ENCODE data around the gene SELENOH.

DNA sequence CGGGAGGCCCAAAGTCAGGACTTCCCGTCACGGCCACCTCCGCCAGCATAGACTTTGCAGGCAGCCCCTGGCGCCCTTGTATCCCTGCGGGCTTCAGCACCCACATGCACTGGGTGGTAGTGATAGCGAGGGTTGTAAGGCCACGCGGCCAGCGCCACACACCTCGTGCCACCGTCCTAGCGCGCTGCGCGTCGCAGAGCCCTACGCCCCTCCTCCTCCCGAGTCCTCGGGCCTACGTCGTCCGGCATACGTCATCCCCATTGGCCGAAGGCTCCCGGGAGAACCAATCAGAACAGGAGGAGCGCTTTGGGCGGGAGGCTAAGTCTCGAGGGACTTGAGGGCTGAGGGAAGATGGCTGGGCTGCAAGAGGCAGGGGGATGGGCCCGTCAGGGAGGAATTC lies 11.7 kb downstream of the SELENOH start:
- TF ChIP-seq, protein P1, sequence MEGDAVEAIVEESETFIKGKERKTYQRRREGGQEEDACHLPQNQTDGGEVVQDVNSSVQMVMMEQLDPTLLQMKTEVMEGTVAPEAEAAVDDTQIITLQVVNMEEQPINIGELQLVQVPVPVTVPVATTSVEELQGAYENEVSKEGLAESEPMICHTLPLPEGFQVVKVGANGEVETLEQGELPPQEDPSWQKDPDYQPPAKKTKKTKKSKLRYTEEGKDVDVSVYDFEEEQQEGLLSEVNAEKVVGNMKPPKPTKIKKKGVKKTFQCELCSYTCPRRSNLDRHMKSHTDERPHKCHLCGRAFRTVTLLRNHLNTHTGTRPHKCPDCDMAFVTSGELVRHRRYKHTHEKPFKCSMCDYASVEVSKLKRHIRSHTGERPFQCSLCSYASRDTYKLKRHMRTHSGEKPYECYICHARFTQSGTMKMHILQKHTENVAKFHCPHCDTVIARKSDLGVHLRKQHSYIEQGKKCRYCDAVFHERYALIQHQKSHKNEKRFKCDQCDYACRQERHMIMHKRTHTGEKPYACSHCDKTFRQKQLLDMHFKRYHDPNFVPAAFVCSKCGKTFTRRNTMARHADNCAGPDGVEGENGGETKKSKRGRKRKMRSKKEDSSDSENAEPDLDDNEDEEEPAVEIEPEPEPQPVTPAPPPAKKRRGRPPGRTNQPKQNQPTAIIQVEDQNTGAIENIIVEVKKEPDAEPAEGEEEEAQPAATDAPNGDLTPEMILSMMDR (IDR thresholded peaks at IDR 0.05; ENCODE audit: insufficient read depth, low read depth, low read length): no peak
- TF ChIP-seq EZH2 (IDR thresholded peaks at IDR 0.05; ENCODE audit: insufficient read depth, low read length): no peak
